GM23338 (cell line): Measurements from ENCODE around the gene DENND5B. TPM values are rescaled to one million over a fixed set of nuclear protein-coding genes. Genes with fewer than 3 reads are reported as not detected.

Experiments used
- ATAC-seq: fragments of 200-7000 bp; cut with Tn5 transposase; 3 replicates; pipeline ENCODE4 v1.9.1; 2020
- DNase-seq: peaks from one replicate; pipeline ENCODE4 v3.0.0-alpha.2; 2015; ENCODE audit warnings: low spot score
- H2AFZ ChIP-seq: fragments of 200-600 bp; sonication (generic); 2 replicates; pipeline ENCODE4 v1.8.0; 2016; ENCODE audit warnings: antibody characterized with exemption, mild to moderate bottlenecking, moderate library complexity
- H3F3A ChIP-seq: fragments of 200-600 bp; sonication (generic); replicated peaks from 2 replicates; pipeline ENCODE4 v1.8.0; 2017; ENCODE audit warnings: antibody characterized with exemption, mixed run types, low read depth
- H3K27ac ChIP-seq: fragments of 200-600 bp; sonication (generic); 2 replicates; pipeline ENCODE4 v1.6.1; 2016; ENCODE audit warnings: low read depth
- H3K27me3 ChIP-seq: fragments of 200-600 bp; sonication (generic); 2 replicates; pipeline ENCODE4 v1.8.0; 2016; ENCODE audit warnings: mild to moderate bottlenecking, mixed run types, moderate library complexity; ENCODE audit not compliant: insufficient read depth
- H3K36me3 ChIP-seq: fragments of 200-600 bp; sonication (generic); 2 replicates; pipeline ENCODE4 v1.8.0; 2016; ENCODE audit warnings: mild to moderate bottlenecking; ENCODE audit not compliant: insufficient read depth
- H3K4me1 ChIP-seq: fragments of 200-600 bp; sonication (generic); 2 replicates; pipeline ENCODE4 v1.8.0; 2016; ENCODE audit warnings: mild to moderate bottlenecking, moderate library complexity; ENCODE audit not compliant: insufficient read depth
- H3K4me2 ChIP-seq: fragments of 200-600 bp; sonication (generic); 2 replicates; pipeline ENCODE4 v1.7.1; 2017; ENCODE audit warnings: mixed run types
- H3K4me3 ChIP-seq: fragments of 200-600 bp; sonication (generic); 2 replicates; pipeline ENCODE4 v1.6.1; 2016; ENCODE audit warnings: mixed run types
- H3K79me2 ChIP-seq: fragments of 200-600 bp; sonication (generic); replicated peaks from 2 replicates; pipeline ENCODE4 v1.8.0; 2017; ENCODE audit warnings: mild to moderate bottlenecking; ENCODE audit not compliant: insufficient read depth
- H3K9me2 ChIP-seq: fragments of 200-600 bp; sonication (generic); 2 replicates; pipeline ENCODE4 v1.8.0; 2017; ENCODE audit not compliant: insufficient read depth
- H4K20me1 ChIP-seq: fragments of 200-600 bp; sonication (generic); replicated peaks from 2 replicates; pipeline ENCODE4 v1.8.0; 2017; ENCODE audit warnings: mild to moderate bottlenecking; ENCODE audit not compliant: insufficient read depth
- H3K27ac Mint-ChIP-seq: 2 replicates; pipeline ENCODE4 v1.8.0; 2020; ENCODE audit warnings: inconsistent platforms, mild to moderate bottlenecking, moderate library complexity, mixed read lengths
- H3K27me3 Mint-ChIP-seq: 3 replicates; pipeline ENCODE4 v1.8.0; 2022; ENCODE audit warnings: low read depth, mild to moderate bottlenecking, moderate library complexity, mixed read lengths, inconsistent platforms; ENCODE audit not compliant: insufficient read depth, poor library complexity
- H3K36me3 Mint-ChIP-seq: 3 replicates; pipeline ENCODE4 v1.8.0; 2021; ENCODE audit warnings: low read depth, mild to moderate bottlenecking, inconsistent platforms, moderate library complexity, mixed read lengths
- H3K4me1 Mint-ChIP-seq: 3 replicates; pipeline ENCODE4 v1.8.0; 2020; ENCODE audit warnings: mild to moderate bottlenecking, inconsistent platforms, mixed read lengths
- H3K4me3 Mint-ChIP-seq: 3 replicates; pipeline ENCODE4 v1.8.0; 2021; ENCODE audit warnings: moderate library complexity, mild to moderate bottlenecking, inconsistent platforms, mixed read lengths
- H3K9me3 Mint-ChIP-seq: 3 replicates; pipeline ENCODE4 v1.8.0; 2020; ENCODE audit warnings: moderate library complexity, mild to moderate bottlenecking, inconsistent platforms, mixed read lengths
- CREB1 ChIP-seq: fragments of 250-450 bp; sonication (Bioruptor Pico); IDR thresholded peaks from 2 replicates; pipeline ENCODE4 v1.5.0; 2020; ENCODE audit warnings: low read depth, mild to moderate bottlenecking, moderate library complexity
- CTCF ChIP-seq, 2 experiments: fragments of 200-600 bp in 1 of 2; sonication (generic) in 1 of 2; conservative IDR thresholded peaks; 2 replicates each; pipeline versions ENCODE4 v1.5.1 to v1.6.1; 2016 to 2017; ENCODE audit warnings: antibody characterized with exemption in 2 of 2, low read depth in 2 of 2, mild to moderate bottlenecking in 2 of 2, moderate library complexity in 1 of 2
- ETS1 ChIP-seq: IDR thresholded peaks from 2 replicates; pipeline ENCODE4 v1.6.1; 2016; ENCODE audit warnings: antibody characterized with exemption
- EZH2 ChIP-seq: fragments of 200-600 bp; sonication (generic); IDR thresholded peaks from one replicate; pipeline ENCODE4 v1.8.0; 2017; ENCODE audit warnings: antibody characterized with exemption, mild to moderate bottlenecking, low read depth; ENCODE audit not compliant: unreplicated experiment
- EZH2phosphoT487 ChIP-seq: fragments of 200-600 bp; sonication (generic); IDR thresholded peaks from one replicate; pipeline ENCODE4 v1.8.1; 2018; ENCODE audit warnings: antibody characterized with exemption; ENCODE audit not compliant: unreplicated experiment
- JUNB ChIP-seq: IDR thresholded peaks from one replicate; pipeline ENCODE4 v1.6.1; 2016; ENCODE audit warnings: antibody characterized with exemption; ENCODE audit not compliant: unreplicated experiment
- NANOG ChIP-seq: IDR thresholded peaks from 2 replicates; pipeline ENCODE4 v1.6.1; 2016; ENCODE audit warnings: antibody characterized with exemption, borderline replicate concordance
- STAT1 ChIP-seq: IDR thresholded peaks from one replicate; pipeline ENCODE4 v1.6.1; 2016; ENCODE audit warnings: antibody characterized with exemption; ENCODE audit not compliant: unreplicated experiment
- ZNF114 ChIP-seq: fragments of 250-450 bp; sonication (Bioruptor Pico); IDR thresholded peaks from 2 replicates; pipeline ENCODE4 v1.5.0; 2020; ENCODE audit warnings: mild to moderate bottlenecking, moderate library complexity
- ZNF331 ChIP-seq: fragments of 250-450 bp; sonication (Bioruptor Pico); IDR thresholded peaks from 2 replicates; pipeline ENCODE4 v1.5.0; 2020; ENCODE audit warnings: low read depth, mild to moderate bottlenecking, moderate library complexity
- ZNF462 ChIP-seq: fragments of 250-450 bp; sonication (Bioruptor Pico); IDR thresholded peaks from 2 replicates; pipeline ENCODE4 v1.5.0; 2020; ENCODE audit warnings: mild to moderate bottlenecking, moderate library complexity
- polyA plus RNA-seq: library from polyadenylated mRNA; unstranded; fragments of >200 nt; fragmentation: Nextera tagmentation; extraction: Ambion mirVana; gene quantifications from 2 replicates; pipeline ENCODE4 v1.2.1, GENCODE V29; 2016
- total RNA-seq: library from RNA; depleted of rRNA; stranded (reverse); fragments of >200 nt; shearing (Covaris generic); gene quantifications from 2 replicates; pipeline ENCODE4 v1.2.3, GENCODE V29; 2014

The DENND5B gene
- total and polyA plus RNA-seq, 2 experiments from 2014 or later: 6.5 to 17.2 TPM

GRCh38 chr12:31522607-31523006, 68.3 kb downstream of the DENND5B start (continued):
- TF ChIP-seq EZH2 (no peak), ZNF462 (CRISPR knock-in tag) (no peak), STAT1 (no peak)

GRCh38 chr12:31521964-31522363, 69.0 kb downstream of the DENND5B start:
- Histone ChIP-seq H3K27ac (peak overlapping the region; percentile 51), H2AFZ (no peak overlapping the region), H4K20me1 (no peaks in the 10 kb centered on the region), H3K79me2 (peaks cover 21% of the 10 kb centered on the region; the same call in 1 of the 2 replicates), H3K27me3 (no peaks in the 10 kb centered on the region), H3K9me2 (no peaks in the 10 kb centered on the region), H3K36me3 (no peaks in the 10 kb centered on the region), H3K4me1 (peaks cover 71% of the 10 kb centered on the region), H3F3A (no peaks in the 10 kb centered on the region), H3K4me3 (no peak overlapping the region), H3K4me2 (0 out of 2 replicates have a peak overlapping the region, but pooled peaks have one; percentile 3)
- H3K36me3 Mint-ChIP-seq: no peaks in the 10 kb centered on the region
- DNase-seq (no peak), ATAC-seq (no peak)
- H3K27ac Mint-ChIP-seq: no peak overlapping the region; the same call in 1 of the 2 replicates
- H3K4me1 Mint-ChIP-seq: peaks cover 62% of the 10 kb centered on the region
- H3K9me3 Mint-ChIP-seq: no peaks in the 10 kb centered on the region
- H3K4me3 Mint-ChIP-seq: no peak overlapping the region
- H3K27me3 Mint-ChIP-seq: peaks cover 2% of the 10 kb centered on the region
- TF ChIP-seq ETS1: no peak
- no peak for TF ChIP-seq JUNB
- no peak for TF ChIP-seq EZH2
- TF ChIP-seq NANOG: no peak
- TF ChIP-seq ZNF114 (CRISPR knock-in tag): no peak
- TF ChIP-seq CREB1 (CRISPR knock-in tag): no peak
- TF ChIP-seq CTCF (conservative IDR thresholded peaks at IDR 0.05; ENCODE audit: low read depth in 2 of 2): no peak
- TF ChIP-seq STAT1: no peak
- no peak for TF ChIP-seq EZH2phosphoT487
- TF ChIP-seq ZNF331 (CRISPR knock-in tag): no peak
